Lung (tissue), 12 donors: ENCODE measurements around the gene CIDEA. TPM values are rescaled to one million over a fixed set of nuclear protein-coding genes. Genes with fewer than 3 reads are reported as not detected.

Experiments
- ATAC-seq: fragments of 200-7000 bp; cut with Tn5 transposase; one replicate; pipeline ENCODE4 v1.9.1; 2020; ENCODE audit warnings: moderate number of reproducible peaks; ENCODE audit not compliant: insufficient read depth, low FRiP score
- DNase-seq, 3 donors: peaks; one replicate each; pipeline ENCODE4 v3.0.0-alpha.2; 2013 to 2017
- H3K27ac ChIP-seq, 2 donors: one replicate each; pipeline ENCODE4 v1.5.1; 2013; ENCODE audit warnings: mild to moderate bottlenecking in 2 of 2, moderate library complexity in 2 of 2, control low read depth in 1 of 2, inconsistent platforms in 1 of 2, low read depth in 1 of 2, low read length in 1 of 2
- H3K27me3 ChIP-seq, 3 donors: one replicate each; pipeline ENCODE4 v1.5.1; 2013; ENCODE audit warnings: low read length in 2 of 3; ENCODE audit not compliant: control insufficient read depth in 3 of 3, insufficient read depth in 3 of 3
- H3K36me3 ChIP-seq, 4 donors: one replicate each; pipeline ENCODE4 v1.5.1; 2013; ENCODE audit warnings: low read length in 4 of 4, mild to moderate bottlenecking in 1 of 4, moderate library complexity in 1 of 4; ENCODE audit not compliant: control insufficient read depth in 4 of 4, insufficient read depth in 4 of 4
- H3K4me1 ChIP-seq, 5 donors: one replicate each; pipeline ENCODE4 v1.5.1; 2013; ENCODE audit warnings: low read length in 5 of 5, mild to moderate bottlenecking in 2 of 5, moderate library complexity in 1 of 5; ENCODE audit not compliant: control insufficient read depth in 5 of 5, insufficient read depth in 5 of 5
- H3K4me3 ChIP-seq: one replicate; pipeline ENCODE4 v1.5.1; 2013; ENCODE audit warnings: mild to moderate bottlenecking, control low read depth, moderate library complexity
- H3K9ac ChIP-seq, 2 donors: one replicate each; pipeline ENCODE4 v1.5.1; 2013; ENCODE audit warnings: low read length in 2 of 2, control low read depth in 1 of 2; ENCODE audit not compliant: insufficient read depth in 1 of 2
- H3K9me3 ChIP-seq, 4 donors: one replicate each; pipeline ENCODE4 v1.5.1; 2013; ENCODE audit warnings: low read length in 3 of 4, mild to moderate bottlenecking in 1 of 4, moderate library complexity in 1 of 4; ENCODE audit not compliant: control insufficient read depth in 4 of 4, insufficient read depth in 3 of 4
- CTCF ChIP-seq: IDR thresholded peaks from 2 replicates; pipeline ENCODE4 v1.5.1; 2012; ENCODE audit warnings: mild to moderate bottlenecking; ENCODE audit errors: control extremely low read depth, extremely low read depth
- WGBS, 2 donors: extraction: QIAGEN DNeasy Blood & Tissue Kit; methylation state at CpG; one replicate each; pipeline ENCODE4 v1.1.7; 2013; 5-methylcytosine and 5-hydroxymethylcytosine counted together
- polyA plus RNA-seq, 2 donors: library from polyadenylated mRNA; stranded (reverse); fragments of 200-250 nt; gene quantifications; one replicate each; pipeline ENCODE4 v1.2.1, GENCODE V29; 2013
- total RNA-seq, 2 donors: library from RNA; depleted of rRNA in 1 of 2; stranded (reverse); fragments of >200 nt in 1 of 2; gene quantifications; one replicate each; pipeline ENCODE4 v1.2.1, GENCODE V29; 2014 to 2021
- donor health status: control.
- donor health status: control.
- donor health status: Bipolar disorder and iron deficiency.
- donor health status: healthy.
- donor health status: DM: yes; HTN: yes; CAD: no.

Gene CIDEA
- total and polyA plus RNA-seq, 4 donors = 1.2 TPM; not detected in 3

GRCh38 chr18:12256951-12257350 lies 2.8 kb downstream of the CIDEA start:
- Histone ChIP-seq H3K36me3 (no peaks in the 10 kb centered on the region), H3K9ac (no peak overlapping the region), H3K27me3 (peaks cover 0 to 48% (median 35%) of the 10 kb centered on the region in 3 donors), H3K27ac (no peak overlapping the region), H3K4me3 (no peak overlapping the region), H3K9me3 (no peaks in the 10 kb centered on the region), H3K4me1 (peaks cover 0 to 16% (median 0%) of the 10 kb centered on the region in 5 donors)
- DNase-seq (peak in 2 of 3 donors; percentile 49 to 67), ATAC-seq (no peak)
- no peak for TF ChIP-seq CTCF
- WGBS, 2 donors = 42 to 44% methylated on average over 6 of the region's 6 CpGs

- DNase-seq (no peak), ATAC-seq (no peak)
- no peak overlapping the region for H3K4me3 ChIP-seq
- no peak overlapping the region for H3K9ac ChIP-seq
- H3K27ac ChIP-seq = no peak overlapping the region
- no peaks in the 10 kb centered on the region for H3K9me3 ChIP-seq
- H3K36me3 ChIP-seq = no peaks in the 10 kb centered on the region
- 66 to 84% methylated on average over 21 of the region's 21 CpGs for WGBS, 2 donors
- peaks cover 0 to 15% (median 0%) of the 10 kb centered on the region in 5 donors for H3K4me1 ChIP-seq
- peaks cover 0 to 38% (median 26%) of the 10 kb centered on the region in 3 donors for H3K27me3 ChIP-seq
- no peak for TF ChIP-seq CTCF
Observed at GRCh38 chr18:12257996-12258718, 4.0 kb downstream of the CIDEA start.

- Histone ChIP-seq H3K27me3 (peaks cover 0 to 30% (median 22%) of the 10 kb centered on the region in 3 donors), H3K9ac (no peak overlapping the region), H3K27ac (no peak overlapping the region), H3K36me3 (no peaks in the 10 kb centered on the region), H3K4me1 (peaks cover 0 to 6% (median 0%) of the 10 kb centered on the region in 5 donors), H3K9me3 (no peaks in the 10 kb centered on the region), H3K4me3 (no peak overlapping the region)
- DNase-seq (no peak), ATAC-seq (no peak)
- no peak for TF ChIP-seq CTCF
- 84 to 86% methylated on average over 29 of the region's 29 CpGs for WGBS, 2 donors
Observed at GRCh38 chr18:12258719-12259705, 4.9 kb downstream of the CIDEA start.
